H1 (cell line): ENCODE data around the gene LGALS3. TPM values are rescaled to one million over a fixed set of nuclear protein-coding genes. Genes with fewer than 3 reads are reported as not detected.

ENCODE experiments used
- CTCF ChIA-PET: fragments of 300-600 bp; sonication (Branson Sonifier 250); formaldehyde crosslinking; loops from one replicate; lab custom pipeline; 2021; ENCODE audit not compliant: partially characterized antibody; lab: Charles Lee
- POLR2A ChIA-PET: fragments of 300-600 bp; sonication (Branson Sonifier 250); formaldehyde crosslinking; loops from one replicate; lab custom pipeline; 2021; ENCODE audit warnings: inconsistent platforms; ENCODE audit not compliant: partially characterized antibody; lab: Charles Lee
- DNase-seq, 2 experiments: peaks; one replicate each; pipeline versions ENCODE4 v3.0.0 to v3.0.0-alpha.2; 2010 to 2022; ENCODE audit warnings: low spot score in 2 of 2, low read depth in 1 of 2, mixed read lengths in 1 of 2
- FAIRE-seq: peaks from 2 replicates; lab custom pipeline; 2011; peaks lifted over from hg19 to GRCh38; lab: Jason Lieb, UNC
- H2AFZ ChIP-seq: 2 replicates; pipeline ENCODE4 v1.8.1; 2012; ENCODE audit warnings: low read length, inconsistent platforms
- H2AK5ac ChIP-seq: 2 replicates; pipeline ENCODE4 v1.6.1; 2013; ENCODE audit warnings: low read depth, low read length
- H2BK120ac ChIP-seq: replicated peaks from 2 replicates; pipeline ENCODE3; 2013; ENCODE audit warnings: low read depth, low read length, inconsistent platforms
- H2BK12ac ChIP-seq: 2 replicates; pipeline ENCODE4 v1.6.1; 2013; ENCODE audit warnings: low read depth, low read length
- H2BK15ac ChIP-seq: 2 replicates; pipeline ENCODE4 v1.6.1; 2013; ENCODE audit warnings: low read length
- H2BK20ac ChIP-seq: 2 replicates; pipeline ENCODE4 v1.6.1; 2013; ENCODE audit warnings: low read length
- H2BK5ac ChIP-seq: 2 replicates; pipeline ENCODE4 v1.6.1; 2013; ENCODE audit warnings: low read depth, low read length
- H3K14ac ChIP-seq: 2 replicates; pipeline ENCODE4 v1.6.1; 2013; ENCODE audit warnings: inconsistent platforms; ENCODE audit not compliant: insufficient read length
- H3K18ac ChIP-seq: 2 replicates; pipeline ENCODE4 v1.6.1; 2013; ENCODE audit warnings: low read length; ENCODE audit errors: extremely low read depth
- H3K23ac ChIP-seq: 2 replicates; pipeline ENCODE4 v1.6.1; 2013; ENCODE audit warnings: inconsistent platforms; ENCODE audit not compliant: insufficient read length
- H3K23me2 ChIP-seq: 2 replicates; pipeline ENCODE4 v1.6.1; 2013; ENCODE audit warnings: low read depth, low read length
- H3K27ac ChIP-seq: 2 replicates; pipeline ENCODE4 v1.6.1; 2011; ENCODE audit warnings: low read depth, low read length, inconsistent platforms
- H3K27me3 ChIP-seq, 4 experiments: replicated peaks in 1 of 4; 1 replicate in 1 of 4; 2 replicates in 3 of 4; pipeline versions ENCODE4 v1.6.1 to v1.8.1; 2011 to 2013; ENCODE audit warnings: low read length in 3 of 4, mild to moderate bottlenecking in 3 of 4, inconsistent platforms in 2 of 4, mixed read lengths in 2 of 4, moderate library complexity in 1 of 4; ENCODE audit not compliant: control insufficient read depth in 3 of 4, insufficient read depth in 3 of 4; ENCODE audit errors: extremely low read depth in 1 of 4
- H3K36me3 ChIP-seq, 4 experiments: 2 replicates each; pipeline versions ENCODE4 v1.6.1 to v1.8.1; 2011 to 2013; ENCODE audit warnings: mild to moderate bottlenecking in 4 of 4, low read length in 3 of 4, moderate library complexity in 2 of 4, control low read depth in 1 of 4, inconsistent platforms in 1 of 4; ENCODE audit not compliant: insufficient read depth in 4 of 4, control insufficient read depth in 2 of 4
- H3K4ac ChIP-seq: replicated peaks from 2 replicates; pipeline ENCODE3; 2013; ENCODE audit warnings: low read length, low read depth, mixed read lengths, inconsistent platforms; ENCODE audit not compliant: insufficient read length
- H3K4me1 ChIP-seq, 4 experiments: replicated peaks in 1 of 4; 1 replicate in 1 of 4; 2 replicates in 3 of 4; pipeline versions ENCODE4 v1.6.1 to v1.8.1; 2011 to 2013; ENCODE audit warnings: low read length in 3 of 4, inconsistent platforms in 2 of 4, mixed read lengths in 1 of 4; ENCODE audit not compliant: insufficient read depth in 4 of 4, control insufficient read depth in 3 of 4
- H3K4me2 ChIP-seq, 2 experiments: 2 replicates each; pipeline versions ENCODE4 v1.6.1 to v1.8.1; 2011 to 2013; ENCODE audit warnings: low read depth in 2 of 2, low read length in 2 of 2, control low read depth in 1 of 2, inconsistent platforms in 1 of 2, mild to moderate bottlenecking in 1 of 2; ENCODE audit not compliant: insufficient read depth in 1 of 2
- H3K4me3 ChIP-seq, 4 experiments: fragments of 200-600, 300-600 bp in 1 of 4; sonication (generic), shearing (Covaris generic), sonication (Bioruptor Twin) in 1 of 4; 2 replicates each; pipeline versions ENCODE4 v1.5.1 to v1.8.1; 2011 to 2016; ENCODE audit warnings: low read length in 4 of 4, low read depth in 3 of 4, control low read depth in 2 of 4, inconsistent platforms in 2 of 4, mild to moderate bottlenecking in 2 of 4, mixed read lengths in 1 of 4, moderate library complexity in 1 of 4; ENCODE audit not compliant: insufficient read depth in 2 of 4; ENCODE audit errors: extremely low read depth in 1 of 4
- H3K56ac ChIP-seq: replicated peaks from 2 replicates; pipeline ENCODE3; 2013; ENCODE audit warnings: low read depth, mild to moderate bottlenecking, mixed read lengths, low read length, inconsistent platforms; ENCODE audit not compliant: insufficient read length
- H3K79me1 ChIP-seq: 2 replicates; pipeline ENCODE4 v1.6.1; 2013; ENCODE audit warnings: low read depth, low read length, control low read depth
- H3K79me2 ChIP-seq, 2 experiments: 2 replicates each; pipeline versions ENCODE4 v1.6.1 to v1.8.1; 2012 to 2013; ENCODE audit warnings: low read length in 2 of 2, mild to moderate bottlenecking in 2 of 2, inconsistent platforms in 1 of 2; ENCODE audit not compliant: insufficient read depth in 2 of 2, control insufficient read depth in 1 of 2
- H3K9ac ChIP-seq, 4 experiments: replicated peaks in 1 of 4; 1 replicate in 1 of 4; 2 replicates in 3 of 4; pipeline versions ENCODE4 v1.6.1 to v1.8.1; 2011 to 2013; ENCODE audit warnings: low read depth in 3 of 4, low read length in 3 of 4, control low read depth in 2 of 4, mild to moderate bottlenecking in 2 of 4, moderate library complexity in 2 of 4, inconsistent platforms in 1 of 4; ENCODE audit errors: extremely low read depth in 1 of 4
- H3K9me3 ChIP-seq, 2 experiments: 2 replicates each; pipeline versions ENCODE4 v1.6.1 to v1.8.1; 2012 to 2013; ENCODE audit warnings: mild to moderate bottlenecking in 2 of 2, moderate library complexity in 2 of 2, control low read depth in 1 of 2, inconsistent platforms in 1 of 2, low read depth in 1 of 2, low read length in 1 of 2, mixed read lengths in 1 of 2; ENCODE audit not compliant: insufficient read depth in 2 of 2
- H4K20me1 ChIP-seq, 2 experiments: replicated peaks in 1 of 2; 2 replicates each; pipeline versions ENCODE3 to v1.8.1; 2011 to 2013; ENCODE audit warnings: inconsistent platforms in 2 of 2, low read length in 2 of 2, mild to moderate bottlenecking in 1 of 2; ENCODE audit not compliant: insufficient read depth in 2 of 2, control insufficient read depth in 1 of 2
- H4K5ac ChIP-seq: 2 replicates; pipeline ENCODE4 v1.6.1; 2013; ENCODE audit warnings: low read length, low read depth, mixed read lengths, inconsistent platforms; ENCODE audit not compliant: insufficient read length
- H4K8ac ChIP-seq: 2 replicates; pipeline ENCODE4 v1.8.0; 2013; ENCODE audit warnings: mild to moderate bottlenecking, moderate library complexity, low read length, inconsistent platforms; ENCODE audit not compliant: insufficient read depth; ENCODE audit errors: extremely low read depth
- H4K91ac ChIP-seq: replicated peaks from 2 replicates; pipeline ENCODE3; 2013; ENCODE audit warnings: low read length, mixed read lengths, inconsistent platforms; ENCODE audit not compliant: insufficient read length
- SP1 ChIP-seq: IDR thresholded peaks from 2 replicates; pipeline ENCODE4 v1.6.1; 2011; ENCODE audit warnings: low read depth, low read length
- SRF ChIP-seq: IDR thresholded peaks from 2 replicates; pipeline ENCODE4 v1.6.1; 2011; ENCODE audit warnings: mild to moderate bottlenecking, low read depth, low read length, moderate library complexity
- WGBS, 2 experiments: shearing (Covaris generic) in 1 of 2; methylation state at CpG; one replicate each; pipeline versions ENCODE4 v1.1.6 to v1.1.7; 2013 to 2015; ENCODE audit warnings: low lambda C conversion rate in 2 of 2, mixed read lengths in 2 of 2, inconsistent platforms in 1 of 2, low coverage in 1 of 2, missing lambda C conversion rate in 1 of 2; ENCODE audit not compliant: insufficient replicate concordance in 2 of 2, insufficient coverage in 1 of 2, insufficient read length in 1 of 2; ENCODE audit errors: extremely low coverage in 1 of 2, missing lambda C conversion rate in 1 of 2; 5-methylcytosine and 5-hydroxymethylcytosine counted together
- polyA plus RNA-seq, 7 experiments: library from polyadenylated mRNA; depleted of rRNA in 3 of 7; stranded (reverse) in 5 of 7; unstranded in 2 of 7; fragments of >200 nt in 5 of 7; fragments of 200-250 nt in 2 of 7; gene quantifications; 1 replicate in 5 of 7; 2 replicates in 1 of 7; 4 replicates in 1 of 7; pipeline versions ENCODE4 v1.2.1 to v1.2.3, GENCODE V29; 2011 to 2013; ENCODE audit warnings: missing spikeins in 2 of 7, mixed read lengths in 2 of 7
- total RNA-seq: library from RNA; stranded (reverse); fragmentation: NEBNext Ultra II Directional; extraction: Animal tissue kit (Norgen Biotek cat#: 25700); gene quantifications from 2 replicates; pipeline ENCODE4 v1.2.1, GENCODE V29; 2021

Gene LGALS3
- total and polyA plus RNA-seq, 2 of the 8 experiments (the other 6 are each of a cell fraction or from before 2014, with no cell fraction given): 9.7 to 14.5 TPM

DNA sequence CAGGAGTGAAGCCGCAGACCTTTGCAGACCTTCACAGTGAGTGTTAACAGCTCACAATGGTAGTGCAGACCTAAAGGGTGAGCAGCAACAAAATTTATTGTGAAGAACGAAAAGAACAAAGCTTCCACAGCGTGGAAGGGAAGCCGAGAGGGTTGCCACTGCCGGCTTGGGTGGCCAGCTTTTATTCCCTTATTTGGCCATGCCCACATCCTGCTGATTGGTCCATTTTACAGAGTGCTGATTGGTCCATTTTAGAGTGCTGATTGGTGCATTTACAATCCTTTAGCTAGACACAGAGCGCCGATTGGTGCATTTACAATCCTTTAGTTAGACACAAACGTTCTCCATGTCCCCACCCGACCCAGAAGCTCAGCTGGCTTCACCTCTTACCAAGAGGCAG lies 42.1 kb upstream of the LGALS3 start:
- Histone ChIP-seq H2AK5ac (no peak overlapping the region), H2BK120ac (no peak overlapping the region), H3K4me2 (no peak overlapping the region), H2BK20ac (no peak overlapping the region), H3K79me1 (no peaks in the 10 kb centered on the region), H2AFZ (no peak overlapping the region), H4K91ac (no peak overlapping the region), H3K9me3 (no peaks in the 10 kb centered on the region), H3K4ac (no peak overlapping the region), H3K79me2 (no peaks in the 10 kb centered on the region), H2BK15ac (no peak overlapping the region), H4K8ac (no peak overlapping the region; the same call in 1 of the 2 replicates), H3K4me1 (no peaks in the 10 kb centered on the region), H3K36me3 (no peaks in the 10 kb centered on the region), H4K20me1 (no peaks in the 10 kb centered on the region), H2BK12ac (no peak overlapping the region), H3K27me3 (no peaks in the 10 kb centered on the region), H3K4me3 (no peak overlapping the region), H3K9ac (no peak overlapping the region), H4K5ac (no peak overlapping the region), H3K27ac (no peak overlapping the region), H3K56ac (no peak overlapping the region), H3K14ac (no peak overlapping the region), H2BK5ac (no peak overlapping the region), H3K23ac (no peak overlapping the region), H3K18ac (no peak overlapping the region), H3K23me2 (no peaks in the 10 kb centered on the region)
- no peak for DNase-seq
- TF ChIP-seq SRF (peak; percentile 34; the same call in 1 of the 2 replicates), SP1 (no peak)
- FAIRE-seq: no peak
- CTCF ChIA-PET: interaction anchor here (1.4 to 2.0 kb wide), 2 partner anchors 36 to 45 kb away, joined by 3 to 8 read pairs; partner anchors contain the start of gene MAPK1IP1L
- POLR2A ChIA-PET: interaction anchor here (0.9 to 1.0 kb wide), 3 partner anchors 10 to 94 kb away, joined by 3 read pairs; no protein-coding TSS in a partner anchor
- 84% methylated on average over 9 of the region's 9 CpGs; no CpG with 5 or more reads in 1 of the 2 experiments for WGBS, 2 experiments
